NCI-H82 treated with DMSO at 0.1 percent for 48 hours (cell line): ENCODE measurements around the gene LHFPL6.

Source experiments
- DNase-seq: peaks from one replicate; lab custom pipeline; 2025; ENCODE audit not compliant: unreplicated experiment; lab: John Stamatoyannopoulos, UW

Gene LHFPL6

DNA sequence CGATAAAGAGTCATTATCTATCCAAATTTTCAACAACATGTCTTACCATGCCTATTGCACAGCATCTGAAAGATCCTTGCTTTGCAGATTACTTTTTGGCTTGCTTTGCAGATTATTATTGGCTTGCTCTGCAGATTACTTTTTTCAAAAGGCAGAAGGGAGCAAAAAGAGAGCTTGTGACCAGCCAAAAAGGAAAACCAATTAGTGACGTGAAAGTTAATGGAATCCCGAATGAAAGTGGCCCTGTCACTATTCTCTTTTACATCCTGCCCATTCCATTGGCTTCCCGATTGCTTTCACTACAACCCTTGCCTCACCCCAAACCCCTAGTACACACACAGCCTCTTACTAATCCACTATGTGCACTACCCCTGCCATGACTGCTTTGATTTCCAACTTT, 81.3 kb downstream of the LHFPL6 start:
- peak; percentile 38 for DNase-seq

DNA sequence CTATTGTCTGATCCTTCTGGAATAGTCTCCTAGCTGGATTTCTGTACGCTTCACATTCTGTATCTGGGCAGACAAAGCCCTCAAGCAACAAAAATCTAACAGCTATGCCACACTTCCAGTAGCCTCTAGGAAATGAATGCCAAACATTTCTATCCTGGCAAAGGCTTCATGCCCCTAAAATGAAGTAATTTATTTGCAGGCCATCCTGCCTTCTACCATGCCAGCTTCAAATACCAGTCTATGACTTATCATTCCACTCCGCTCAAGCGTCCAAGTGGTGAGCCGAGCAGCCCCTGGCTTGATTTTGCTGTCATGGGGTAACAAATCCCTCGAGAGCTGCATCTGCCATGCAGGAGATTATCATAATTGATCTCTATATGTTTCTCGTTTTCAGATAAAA, 86.9 kb downstream of the LHFPL6 start:
- no peak for DNase-seq

DNA sequence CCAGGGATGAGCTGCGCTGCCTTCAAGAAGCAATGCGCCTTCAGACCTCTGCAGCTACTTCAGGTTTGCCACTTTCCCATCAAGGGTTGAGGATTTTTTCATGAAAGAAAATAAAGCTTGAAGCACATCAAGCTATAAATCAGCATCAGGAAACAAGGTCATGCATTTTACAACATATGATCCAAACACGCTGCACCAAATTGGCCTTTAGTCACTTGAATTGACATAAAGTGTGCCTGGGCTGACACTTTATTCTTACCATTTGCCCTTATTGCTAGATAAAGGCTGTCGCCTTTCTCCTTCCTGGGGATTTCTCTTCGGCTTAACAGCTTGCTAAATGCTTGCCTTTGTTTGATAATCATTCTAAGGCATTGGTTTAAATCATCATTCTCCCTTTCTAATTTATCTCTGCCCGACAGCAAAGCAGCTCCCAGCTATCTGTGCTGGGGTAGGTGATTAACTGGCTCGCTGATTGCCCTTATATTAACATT, 87.7 kb downstream of the LHFPL6 start:
- no peak for DNase-seq

DNA sequence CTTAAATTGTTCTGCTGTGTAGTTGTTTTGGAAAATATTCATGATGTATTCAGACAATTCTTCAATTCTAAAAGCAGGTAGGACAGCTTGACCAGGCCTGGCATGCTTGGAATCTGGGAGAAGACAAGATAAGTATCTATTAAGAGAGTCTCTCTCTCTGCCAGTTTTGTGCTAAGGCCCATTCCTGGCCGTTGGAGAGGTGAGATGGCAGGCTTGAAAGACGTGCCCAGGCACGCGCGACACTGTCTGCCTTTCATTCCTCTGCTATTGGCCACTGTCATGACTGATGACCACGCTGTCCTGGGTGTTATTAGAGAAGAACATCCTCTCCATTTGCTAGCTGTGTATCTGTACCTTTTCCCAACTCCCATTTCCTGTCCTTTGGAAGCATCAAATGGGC, 90.3 kb downstream of the LHFPL6 start:
- DNase-seq, result no peak

DNA sequence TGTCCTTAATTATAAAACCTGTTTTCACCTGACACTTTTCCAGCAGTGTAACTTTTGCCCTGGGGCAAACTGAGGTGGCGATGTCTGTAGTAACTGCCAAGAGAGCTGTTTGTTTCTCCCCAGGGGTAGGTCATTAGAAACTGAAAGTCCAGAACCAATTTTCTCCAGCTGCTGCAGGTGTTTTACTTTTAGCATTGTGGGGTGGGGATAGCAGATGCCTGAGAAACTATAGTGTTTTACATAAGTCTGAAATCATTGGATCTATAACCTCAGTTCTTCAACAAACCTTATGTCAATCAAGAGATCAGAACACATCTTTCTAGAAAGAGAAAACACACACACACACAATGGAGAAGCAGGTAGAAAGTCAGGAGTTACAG, 92.7 kb downstream of the LHFPL6 start:
- no peak for DNase-seq

DNA sequence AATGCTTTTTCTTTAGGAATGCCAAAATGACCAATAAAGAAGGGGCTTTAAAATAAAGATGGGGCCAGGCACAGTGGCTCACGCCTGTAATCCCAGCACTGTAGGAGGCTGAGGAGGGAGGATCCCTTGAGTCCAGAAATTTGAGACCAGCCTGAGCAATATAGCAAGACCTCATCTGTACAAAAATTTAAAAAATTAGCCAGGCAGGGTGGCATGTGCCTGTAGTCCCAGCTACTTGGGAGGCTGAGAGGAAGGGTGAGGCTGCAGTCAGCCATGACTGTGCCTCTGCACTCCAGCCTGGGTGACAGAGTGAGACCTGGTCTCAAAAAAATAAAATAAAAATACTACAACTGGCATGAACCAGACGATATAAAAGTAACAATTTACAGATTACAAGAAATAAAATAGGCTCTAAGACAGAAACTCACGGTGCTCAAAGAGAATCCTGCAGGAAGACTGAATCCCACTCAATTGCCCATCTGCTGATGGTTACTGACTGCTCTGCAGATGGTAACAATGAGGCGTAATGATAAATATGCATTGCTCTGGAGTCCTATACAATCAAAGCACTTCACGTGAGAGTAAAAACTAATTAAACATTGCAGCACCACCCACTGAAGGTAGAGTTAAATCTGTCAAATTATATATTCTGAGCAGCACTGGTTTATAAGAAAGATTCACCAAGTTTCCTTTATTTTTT, 93.2 kb downstream of the LHFPL6 start:
- no peak for DNase-seq

DNA sequence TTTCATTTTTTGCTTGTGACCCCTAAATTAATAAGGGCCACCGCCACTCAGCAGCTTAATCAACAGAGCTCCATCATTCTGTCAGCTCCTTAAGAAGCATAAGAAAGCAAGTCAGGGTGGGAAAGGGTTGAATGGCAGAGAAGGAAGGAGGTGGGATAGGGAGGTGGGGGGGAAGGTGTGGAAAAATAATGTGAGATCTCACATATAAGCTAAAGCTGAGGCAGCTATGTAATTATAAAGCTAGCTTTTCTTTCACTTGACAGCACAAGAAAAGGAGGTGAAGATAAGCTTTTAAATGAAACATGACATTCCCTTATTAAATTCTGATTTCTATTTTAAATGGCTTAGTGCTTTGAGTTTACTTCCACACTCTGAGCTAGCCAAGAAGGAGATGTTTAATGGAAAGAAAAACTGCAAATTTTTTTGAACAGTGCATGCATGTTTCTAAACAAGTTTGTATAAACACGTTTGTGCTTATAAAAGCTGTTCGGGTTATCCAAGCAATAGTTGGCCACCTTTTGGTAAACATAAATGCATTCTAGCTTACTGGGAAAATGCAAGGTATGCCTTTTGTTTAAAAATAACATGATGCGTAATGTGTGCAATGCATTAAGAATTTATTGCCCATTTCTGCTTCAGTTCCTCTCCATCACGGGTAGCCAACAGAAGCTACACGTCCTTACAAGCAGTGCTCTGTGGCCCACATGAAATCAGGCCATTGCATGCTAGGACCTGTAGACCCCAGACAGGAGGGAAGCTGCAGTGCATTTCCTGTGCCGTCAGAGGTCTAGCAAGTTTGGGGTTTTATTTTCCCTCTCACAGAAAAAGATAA, 96.2 kb downstream of the LHFPL6 start:
- DNase-seq, result no peak

DNA sequence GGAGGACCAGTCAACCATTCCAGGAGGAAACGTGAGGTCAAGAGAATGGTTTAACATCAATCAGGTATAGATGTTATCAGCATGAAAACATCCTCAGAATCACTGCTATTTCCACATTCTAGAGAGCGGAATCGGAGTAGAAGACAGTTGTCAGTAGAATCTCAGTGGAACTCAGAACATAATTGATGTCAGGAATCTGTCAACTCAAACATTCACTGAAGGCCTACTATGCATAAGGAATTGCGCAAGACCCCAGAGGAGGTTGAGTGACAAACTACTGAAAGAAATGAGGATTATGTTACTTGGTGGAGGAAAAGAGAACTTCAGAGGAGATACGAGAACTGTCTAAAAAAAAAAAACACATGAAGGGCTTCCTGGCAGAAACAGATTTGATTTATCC, 97.8 kb downstream of the LHFPL6 start:
- DNase-seq, result no peak

DNA sequence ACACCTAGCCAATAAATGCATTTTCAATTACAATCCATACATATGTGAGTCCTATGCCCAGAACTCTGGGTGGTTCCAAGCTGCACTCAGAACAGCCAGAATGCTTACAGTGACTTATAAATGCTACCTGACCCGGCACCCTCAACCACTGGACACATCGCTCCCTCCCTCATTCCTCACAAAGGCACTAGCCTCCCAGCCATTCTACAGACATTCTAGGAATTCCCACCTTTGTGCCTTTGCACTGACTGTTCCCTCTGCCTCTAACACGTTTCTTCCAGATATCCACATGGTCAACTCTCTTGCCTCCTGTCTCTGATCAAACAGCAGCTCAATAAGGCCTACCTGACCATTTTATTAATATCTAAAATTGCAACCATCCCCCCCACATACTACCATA, 99.9 kb downstream of the LHFPL6 start:
- no peak for DNase-seq

DNA sequence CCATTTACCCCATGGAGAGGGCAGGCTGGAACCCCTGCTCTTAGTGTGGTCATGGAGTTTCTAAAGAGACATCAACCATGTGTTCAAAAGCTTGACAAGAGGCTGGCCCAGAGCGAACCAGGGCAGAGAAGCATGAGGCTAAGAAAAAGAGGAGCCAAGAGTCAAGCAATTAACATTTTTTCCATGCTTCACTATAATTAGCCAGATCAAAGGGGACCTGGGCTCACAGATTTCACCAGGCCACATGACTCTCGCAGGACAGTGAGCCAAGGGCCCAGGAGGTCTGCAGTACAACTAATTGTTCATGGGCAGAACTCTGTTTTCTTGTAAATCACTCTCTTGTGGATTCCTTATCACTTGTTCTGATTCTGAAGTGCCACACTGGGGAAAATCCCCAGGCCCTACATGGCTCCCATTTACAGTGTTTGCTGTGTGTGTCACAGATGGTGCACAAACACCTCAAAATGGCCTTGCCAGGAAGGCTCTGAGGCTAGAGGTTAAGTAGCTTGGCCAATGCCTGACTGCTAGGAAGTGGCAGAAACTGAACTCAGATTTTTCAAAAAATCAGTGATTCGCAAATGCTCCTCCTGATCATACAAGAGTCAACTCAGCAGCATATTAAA, 101.2 kb downstream of the LHFPL6 start:
- DNase-seq, result no peak

DNA sequence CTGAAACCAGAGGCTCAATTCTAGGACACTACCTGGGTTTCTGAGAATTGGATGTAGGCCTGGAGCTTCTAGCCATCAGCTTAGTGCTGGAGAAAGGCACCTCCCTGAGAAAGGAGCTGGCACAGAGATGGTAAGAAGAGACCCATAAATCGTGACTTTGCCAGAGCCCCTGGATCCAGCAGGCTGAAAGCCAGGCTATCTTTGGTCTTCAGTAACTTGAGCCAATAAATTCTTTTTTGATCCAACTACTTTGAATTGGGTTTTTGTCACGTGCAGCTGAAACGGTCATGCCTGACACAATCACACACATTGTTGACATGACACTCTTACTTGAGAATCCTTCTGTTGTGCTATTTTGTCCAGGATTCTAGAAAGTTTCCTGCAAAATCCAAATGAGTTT, 103.4 kb downstream of the LHFPL6 start:
- no peak for DNase-seq

DNA sequence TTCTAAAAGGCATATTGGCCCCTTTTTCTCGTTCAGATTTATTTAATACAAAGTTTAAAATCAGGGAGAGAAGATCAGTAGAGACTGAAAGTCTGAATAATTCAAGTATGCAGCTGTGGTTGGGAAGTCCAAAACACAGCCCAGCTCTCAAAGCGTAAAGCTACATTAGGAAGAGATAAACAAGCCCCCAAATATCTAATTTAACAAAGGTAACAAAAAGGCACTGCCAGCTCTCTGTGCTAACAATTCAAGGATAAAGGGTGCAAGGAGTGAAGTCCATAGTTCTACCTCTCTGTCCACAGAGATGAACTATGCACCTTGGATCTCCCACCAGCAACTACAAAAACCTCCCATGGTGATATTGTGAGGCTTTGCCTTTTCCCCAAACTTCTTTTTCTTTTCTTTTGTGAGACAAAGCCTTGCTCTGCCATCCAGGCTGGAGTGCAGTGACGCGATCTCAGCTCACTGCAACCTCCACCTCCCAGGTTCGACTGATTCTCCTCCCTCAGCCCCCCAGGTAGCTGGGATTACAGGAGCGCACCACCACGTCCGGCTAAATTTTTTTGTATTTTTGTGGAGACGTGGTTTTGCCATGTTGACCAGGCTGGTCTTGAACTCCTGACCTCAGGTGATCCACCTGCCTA, 104.4 kb downstream of the LHFPL6 start:
- no peak for DNase-seq

DNA sequence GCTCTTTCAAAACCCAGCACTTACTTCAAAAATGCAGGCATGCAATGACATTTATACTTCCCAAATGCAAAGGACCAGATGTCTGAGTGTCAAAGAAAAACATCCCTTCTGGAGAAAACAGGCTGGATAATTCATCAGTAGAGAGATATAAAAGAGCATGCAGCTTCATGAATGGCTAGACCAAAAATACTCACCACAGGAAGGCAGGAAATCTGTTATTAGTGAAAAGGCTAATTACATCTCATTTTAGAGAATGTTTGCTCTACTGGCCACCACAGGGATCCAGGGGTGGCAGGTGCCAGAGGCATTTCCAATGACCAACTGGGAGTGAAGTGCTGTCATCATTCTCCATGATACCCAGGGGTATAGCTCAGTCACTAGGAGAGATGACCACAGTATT, 106.5 kb downstream of the LHFPL6 start:
- no peak for DNase-seq

DNA sequence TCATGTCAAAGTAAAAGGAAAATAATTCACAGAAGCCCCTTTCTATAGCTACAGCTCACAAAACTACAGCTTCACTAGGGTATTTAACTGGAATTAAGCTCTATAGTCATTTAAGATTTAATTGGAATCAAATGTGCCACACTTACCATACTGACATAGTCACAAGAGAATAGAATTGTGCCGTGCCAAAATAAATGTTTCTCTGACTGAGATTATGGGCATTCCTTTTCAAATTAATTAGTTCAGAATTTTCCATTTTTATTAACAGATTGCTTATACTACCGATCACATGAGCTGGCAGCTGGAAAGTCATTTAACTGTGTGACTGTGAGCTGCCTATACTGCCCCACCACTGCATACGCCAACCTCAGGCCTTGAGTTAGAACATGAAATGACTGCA, 108.4 kb downstream of the LHFPL6 start:
- DNase-seq, result no peak

DNA sequence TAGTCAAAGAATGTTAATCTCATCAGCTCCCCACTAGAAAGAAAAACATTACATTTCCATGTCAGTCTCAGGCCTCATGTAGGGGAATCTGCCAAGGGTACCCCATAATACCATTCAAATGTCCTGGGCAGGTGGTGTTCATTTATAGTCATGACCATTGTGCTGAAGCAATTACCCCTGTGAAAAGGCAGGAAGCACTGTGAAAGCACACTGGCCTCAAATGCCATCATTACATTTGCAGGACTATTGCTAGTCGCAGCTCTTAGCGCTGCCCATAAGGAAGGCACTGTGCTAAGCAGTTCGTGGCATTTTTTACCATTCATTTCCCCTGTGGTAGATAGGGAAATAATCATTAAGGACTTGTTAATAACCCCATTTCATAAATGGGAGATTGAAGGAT, 109.0 kb downstream of the LHFPL6 start:
- DNase-seq, result no peak

DNA sequence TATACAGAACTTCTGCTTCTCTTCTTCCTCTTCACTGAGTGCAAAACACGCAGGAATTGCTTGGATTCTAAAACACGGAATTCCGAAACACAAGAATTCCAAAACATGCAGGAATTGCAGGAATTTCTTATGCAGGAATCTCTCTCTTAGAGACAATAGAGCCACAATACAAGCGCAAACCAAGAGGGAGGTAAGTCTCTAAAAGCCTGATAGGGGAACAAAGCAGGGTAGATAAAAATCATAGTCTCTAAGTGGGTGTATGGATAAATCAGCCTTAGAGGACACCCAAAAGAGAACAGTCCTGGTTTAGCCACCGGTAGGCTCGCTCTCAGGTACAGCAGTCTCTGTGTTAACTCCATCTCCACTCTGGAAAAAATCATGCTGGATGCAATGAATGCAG, 112.9 kb downstream of the LHFPL6 start:
- DNase-seq, result no peak

DNA sequence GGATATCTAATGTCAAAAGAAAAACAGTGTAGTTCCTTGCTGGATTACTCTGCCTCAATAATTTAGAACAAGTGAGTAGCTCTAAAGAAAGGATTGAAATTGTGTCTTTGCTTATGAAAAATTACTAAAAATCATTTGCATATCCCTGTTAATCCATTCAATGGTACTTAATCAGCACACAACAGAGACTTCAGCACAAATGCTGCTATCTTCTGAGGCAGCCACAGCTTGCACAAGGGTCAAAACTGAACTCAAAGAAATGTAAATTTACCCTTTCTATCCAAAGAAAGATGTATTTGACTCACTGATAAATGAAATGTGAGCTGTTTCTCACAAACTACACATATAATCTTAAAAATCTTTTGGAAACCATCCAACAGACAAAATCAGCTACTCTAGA, 116.2 kb downstream of the LHFPL6 start:
- no peak for DNase-seq

DNA sequence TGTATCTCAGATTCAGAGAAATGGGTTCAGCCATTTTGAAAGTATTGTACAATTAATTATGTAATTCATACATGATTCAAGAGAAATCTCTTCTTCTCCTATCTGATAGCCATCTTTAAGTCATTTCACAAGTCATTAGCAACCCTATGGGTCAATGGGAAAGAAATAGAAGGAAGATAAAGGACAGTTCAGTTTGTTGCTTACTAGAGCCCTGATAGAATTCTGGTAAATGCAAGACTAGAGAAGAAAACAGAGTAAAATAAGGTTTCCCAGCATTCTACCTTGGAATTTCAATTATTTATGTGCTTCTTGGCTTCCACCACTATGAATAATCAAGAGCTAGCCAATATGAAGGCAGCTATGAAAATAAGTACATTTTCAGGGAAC, 117.7 kb downstream of the LHFPL6 start:
- DNase-seq, result no peak

DNA sequence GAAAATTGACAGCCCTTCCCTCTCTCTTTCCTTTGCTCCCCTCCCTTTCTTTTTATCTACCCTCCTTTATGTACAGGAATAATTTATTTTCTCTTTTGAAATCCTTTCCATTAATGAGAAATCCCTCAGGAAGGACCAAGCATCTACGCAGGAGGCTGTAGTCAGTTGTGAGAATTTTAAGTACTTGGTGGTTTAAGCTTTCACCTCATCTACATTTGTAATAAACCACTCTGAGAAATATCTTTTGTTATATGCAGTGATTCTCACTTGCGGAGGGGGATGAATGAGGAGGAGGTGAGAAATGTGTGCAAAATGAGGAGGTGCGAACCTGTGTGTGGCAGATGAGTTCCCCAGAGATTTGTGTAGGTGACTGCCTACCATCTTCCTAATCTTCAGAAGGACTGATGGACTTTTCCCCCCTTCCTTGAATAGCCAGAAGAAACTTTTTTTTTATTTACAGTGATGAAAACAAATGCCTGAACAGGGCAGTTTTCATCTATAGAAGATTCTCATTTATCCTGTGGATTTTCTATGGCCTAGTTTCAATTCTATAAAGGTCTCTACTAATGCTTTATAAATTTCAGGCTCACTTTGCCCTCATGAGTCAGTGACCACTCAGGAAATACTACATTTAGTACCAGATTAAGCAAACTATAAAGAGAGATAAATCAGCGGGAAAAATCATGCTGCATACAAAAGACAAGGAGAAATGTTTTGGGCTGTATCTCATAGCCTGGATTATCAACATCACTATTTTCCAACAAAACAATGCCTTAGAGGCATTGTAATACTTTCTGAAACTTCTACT, 118.3 kb downstream of the LHFPL6 start:
- DNase-seq, result no peak

DNA sequence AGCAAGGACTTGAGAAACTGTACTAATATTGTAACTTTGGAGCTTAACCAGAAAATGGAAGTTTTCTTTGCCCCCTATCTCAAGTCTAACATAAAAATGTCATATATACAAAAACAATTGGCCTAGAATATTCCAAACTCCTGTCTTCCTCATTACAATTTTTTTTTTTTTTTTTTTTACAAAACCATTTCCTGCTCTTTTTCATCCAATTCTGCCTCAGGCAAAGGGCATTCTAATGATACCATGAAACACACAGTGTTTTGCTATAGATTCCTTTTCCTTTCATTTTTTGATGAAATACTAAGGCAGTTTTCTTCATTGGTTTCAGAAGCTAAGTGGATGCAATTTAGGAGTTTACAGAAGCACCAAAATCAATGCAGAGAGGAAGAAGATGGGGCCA, 119.7 kb downstream of the LHFPL6 start:
- no peak for DNase-seq

DNA sequence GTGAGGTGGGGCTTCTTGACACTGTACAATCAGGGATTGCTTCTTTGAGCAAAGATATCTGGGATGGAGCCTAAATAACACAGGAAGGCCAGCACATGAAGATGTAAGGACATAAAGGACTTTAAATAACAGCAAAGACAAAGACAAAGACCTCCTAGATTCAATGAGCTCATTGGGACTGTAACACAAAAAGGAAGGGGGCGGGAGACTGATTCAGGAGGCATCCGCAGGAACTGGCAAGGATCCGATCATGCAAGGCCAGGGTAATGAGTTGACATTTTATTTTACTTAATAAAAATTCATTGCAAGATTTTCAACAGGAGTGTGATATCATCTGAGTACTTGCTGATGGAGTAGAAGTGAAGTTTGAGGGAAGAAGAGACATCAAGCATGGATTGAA, 121.5 kb downstream of the LHFPL6 start:
- no peak for DNase-seq
